ENCODE measurements around the gene CTBP2. TPM values are rescaled to one million over a fixed set of nuclear protein-coding genes. Genes with fewer than 3 reads are reported as not detected.

CTBP2 gene
- total and polyA plus RNA-seq, 10 of the 15 experiments (the other 5 are each of a cell fraction or from before 2014, with no cell fraction given), result 0.02 to 0.72 (median 0.06) TPM; not detected in 2

DNA sequence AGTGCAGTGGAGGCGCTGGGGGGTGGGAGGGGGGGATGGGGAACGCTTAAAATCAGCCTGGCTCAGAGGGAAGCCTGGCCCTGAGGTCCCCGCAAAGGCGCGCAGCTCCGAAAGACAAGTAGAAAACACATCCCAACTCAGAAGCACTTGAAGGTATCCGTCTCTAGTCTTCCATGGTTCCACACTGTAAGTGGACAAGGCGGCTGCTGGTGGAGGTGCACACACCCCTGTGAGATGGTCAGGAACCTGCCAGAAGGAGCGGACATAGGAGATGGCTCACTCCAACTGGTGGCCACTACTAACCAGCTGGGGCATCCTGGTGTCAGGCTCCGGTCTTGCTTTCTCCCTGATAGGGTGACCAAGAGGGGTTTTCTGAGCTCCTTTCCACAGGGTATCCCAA is 41.7 kb downstream of the CTBP2 start:
- 0 out of 4 replicates have a peak, but pooled peaks cover 0 to 2% of the 10 kb centered on the region in 2 experiments for H3K27me3 ChIP-seq (replicated peaks in 1 of 2; ENCODE audit: control insufficient read depth in 2 of 2, insufficient read depth in 2 of 2, low read length in 1 of 2)
- ChIA-PET RAD21 (ENCODE audit: unreplicated experiment) (no interaction called here), CTCF (no interaction called here), POLR2A (no interaction called here), SMC1A (ENCODE audit: uncharacterized antibody, unreplicated experiment) (no interaction called here)
- H3K36me3 ChIP-seq (ENCODE audit: control insufficient read depth in 2 of 2, insufficient read depth in 2 of 2, low read length in 1 of 2), result no peaks in the 10 kb centered on the region
- no peaks in the 10 kb centered on the region for H4K20me1 ChIP-seq (ENCODE audit: control insufficient read depth, insufficient read depth)
- no peak overlapping the region for H3K9ac ChIP-seq (ENCODE audit: control insufficient read depth, insufficient read depth, low read length)
- FAIRE-seq (no peak), DNase-seq (ENCODE audit: low read depth, low spot score) (no peak), ATAC-seq (no peak)
- H3K9me3 ChIP-seq (replicated peaks; ENCODE audit: control insufficient read depth, insufficient read depth, low read length), result no peaks in the 10 kb centered on the region
- BruUV-seq (replicated peaks), result no TSS peak
- no peaks in the 10 kb centered on the region for H3K79me2 ChIP-seq (ENCODE audit: control insufficient read depth, insufficient read depth, low read length)
- no peak for TF ChIP-seq ETV6 (conservative IDR thresholded peaks at IDR 0.05 in 1 of 2, IDR thresholded peaks at IDR 0.05 in 1 of 2; ENCODE audit: borderline replicate concordance in 1 of 2, low read depth in 1 of 2)
- intact Hi-C loops (cut with micrococcal nuclease; ENCODE audit: unreplicated experiment), result no loop called here
- H3K4me1 ChIP-seq (ENCODE audit: control insufficient read depth, insufficient read depth, low read length), result no peaks in the 10 kb centered on the region
- H3K4me3 ChIP-seq, result no peak overlapping the region
- no peak overlapping the region for H3K4me2 ChIP-seq (ENCODE audit: control insufficient read depth, insufficient read depth)
- in situ Hi-C loops (cut with MboI), result no loop called here
- H3K27ac ChIP-seq (ENCODE audit: control insufficient read depth, insufficient read depth), result no peak overlapping the region
- WGBS (ENCODE audit: insufficient coverage, insufficient replicate concordance, low lambda C conversion rate, missing lambda C conversion rate), result 56% methylated on average over 9 of the region's 10 CpGs
- no peak overlapping the region for H2AFZ ChIP-seq (ENCODE audit: control insufficient read depth, low read depth, low read length)

DNA sequence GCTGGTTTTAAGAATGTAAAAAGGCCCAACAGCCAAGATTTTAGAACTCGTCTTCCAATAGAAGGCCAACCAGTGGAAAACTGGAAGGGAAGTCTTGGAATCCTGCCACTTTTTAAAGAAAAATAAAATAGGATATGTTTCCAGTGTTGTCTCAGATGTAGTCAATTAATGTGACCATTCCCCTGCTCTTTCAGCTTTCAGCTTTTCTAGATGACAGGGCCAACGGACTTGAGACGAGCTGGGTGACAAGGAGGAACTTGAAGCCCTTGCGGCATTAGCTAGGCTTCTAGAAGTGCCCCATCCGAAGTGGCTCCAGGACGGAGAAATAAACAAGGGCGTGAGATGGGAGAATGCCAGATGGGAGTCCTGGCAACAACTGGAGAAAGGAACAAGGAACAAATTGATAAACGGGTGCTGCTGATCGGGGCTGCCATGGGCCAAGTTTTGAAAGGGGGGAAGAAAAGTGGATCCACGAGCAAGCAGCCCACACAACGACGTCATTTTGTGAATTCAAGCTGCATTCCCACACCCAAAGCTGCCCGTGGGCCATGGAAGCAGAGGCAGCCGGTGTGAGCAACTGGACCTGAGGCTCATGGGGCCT is 42.3 kb downstream of the CTBP2 start:
- ChIA-PET RAD21 (ENCODE audit: unreplicated experiment) (no interaction called here), SMC1A (ENCODE audit: uncharacterized antibody, unreplicated experiment) (interaction anchor here (1.6 kb wide), 1 partner anchor 21 kb away, joined by 3 read pairs; no protein-coding TSS in a partner anchor), POLR2A (no interaction called here), CTCF (no interaction called here)
- H3K79me2 ChIP-seq (ENCODE audit: control insufficient read depth, insufficient read depth, low read length), result no peaks in the 10 kb centered on the region
- no peaks in the 10 kb centered on the region for H3K9me3 ChIP-seq (replicated peaks; ENCODE audit: control insufficient read depth, insufficient read depth, low read length)
- no peak overlapping the region for H3K4me2 ChIP-seq (ENCODE audit: control insufficient read depth, insufficient read depth)
- H3K4me3 ChIP-seq, result no peak overlapping the region
- H3K27ac ChIP-seq (ENCODE audit: control insufficient read depth, insufficient read depth), result no peak overlapping the region
- no peaks in the 10 kb centered on the region for H3K4me1 ChIP-seq (ENCODE audit: control insufficient read depth, insufficient read depth, low read length)
- in situ Hi-C loops (cut with MboI) (no loop called here), intact Hi-C loops (cut with micrococcal nuclease; ENCODE audit: unreplicated experiment) (no loop called here)
- 29% methylated on average over 14 of the region's 14 CpGs for WGBS (ENCODE audit: insufficient coverage, insufficient replicate concordance, low lambda C conversion rate, missing lambda C conversion rate)
- no peaks in the 10 kb centered on the region for H3K36me3 ChIP-seq (ENCODE audit: control insufficient read depth in 2 of 2, insufficient read depth in 2 of 2, low read length in 1 of 2)
- H2AFZ ChIP-seq (ENCODE audit: control insufficient read depth, low read depth, low read length), result no peak overlapping the region
- H3K27me3 ChIP-seq (replicated peaks in 1 of 2; ENCODE audit: control insufficient read depth in 2 of 2, insufficient read depth in 2 of 2, low read length in 1 of 2), result 0 out of 4 replicates have a peak, but pooled peaks cover 0 to 2% of the 10 kb centered on the region in 2 experiments
- BruUV-seq (replicated peaks), result no TSS peak
- DNase-seq (ENCODE audit: low read depth, low spot score), result no peak
- H3K9ac ChIP-seq (ENCODE audit: control insufficient read depth, insufficient read depth, low read length), result no peak overlapping the region
- no peaks in the 10 kb centered on the region for H4K20me1 ChIP-seq (ENCODE audit: control insufficient read depth, insufficient read depth)
- no peak for FAIRE-seq
- no peak for ATAC-seq
- TF ChIP-seq, protein P1, sequence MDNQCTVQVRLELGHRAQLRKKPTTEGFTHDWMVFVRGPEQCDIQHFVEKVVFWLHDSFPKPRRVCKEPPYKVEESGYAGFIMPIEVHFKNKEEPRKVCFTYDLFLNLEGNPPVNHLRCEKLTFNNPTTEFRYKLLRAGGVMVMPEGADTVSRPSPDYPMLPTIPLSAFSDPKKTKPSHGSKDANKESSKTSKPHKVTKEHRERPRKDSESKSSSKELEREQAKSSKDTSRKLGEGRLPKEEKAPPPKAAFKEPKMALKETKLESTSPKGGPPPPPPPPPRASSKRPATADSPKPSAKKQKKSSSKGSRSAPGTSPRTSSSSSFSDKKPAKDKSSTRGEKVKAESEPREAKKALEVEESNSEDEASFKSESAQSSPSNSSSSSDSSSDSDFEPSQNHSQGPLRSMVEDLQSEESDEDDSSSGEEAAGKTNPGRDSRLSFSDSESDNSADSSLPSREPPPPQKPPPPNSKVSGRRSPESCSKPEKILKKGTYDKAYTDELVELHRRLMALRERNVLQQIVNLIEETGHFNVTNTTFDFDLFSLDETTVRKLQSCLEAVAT (IDR thresholded peaks at IDR 0.05), result no peak
- TF ChIP-seq SUPT20H (IDR thresholded peaks at IDR 0.05; ENCODE audit: borderline replicate concordance, control insufficient read depth, low read depth, low read length), result no peak
- TF ChIP-seq, protein P2, sequence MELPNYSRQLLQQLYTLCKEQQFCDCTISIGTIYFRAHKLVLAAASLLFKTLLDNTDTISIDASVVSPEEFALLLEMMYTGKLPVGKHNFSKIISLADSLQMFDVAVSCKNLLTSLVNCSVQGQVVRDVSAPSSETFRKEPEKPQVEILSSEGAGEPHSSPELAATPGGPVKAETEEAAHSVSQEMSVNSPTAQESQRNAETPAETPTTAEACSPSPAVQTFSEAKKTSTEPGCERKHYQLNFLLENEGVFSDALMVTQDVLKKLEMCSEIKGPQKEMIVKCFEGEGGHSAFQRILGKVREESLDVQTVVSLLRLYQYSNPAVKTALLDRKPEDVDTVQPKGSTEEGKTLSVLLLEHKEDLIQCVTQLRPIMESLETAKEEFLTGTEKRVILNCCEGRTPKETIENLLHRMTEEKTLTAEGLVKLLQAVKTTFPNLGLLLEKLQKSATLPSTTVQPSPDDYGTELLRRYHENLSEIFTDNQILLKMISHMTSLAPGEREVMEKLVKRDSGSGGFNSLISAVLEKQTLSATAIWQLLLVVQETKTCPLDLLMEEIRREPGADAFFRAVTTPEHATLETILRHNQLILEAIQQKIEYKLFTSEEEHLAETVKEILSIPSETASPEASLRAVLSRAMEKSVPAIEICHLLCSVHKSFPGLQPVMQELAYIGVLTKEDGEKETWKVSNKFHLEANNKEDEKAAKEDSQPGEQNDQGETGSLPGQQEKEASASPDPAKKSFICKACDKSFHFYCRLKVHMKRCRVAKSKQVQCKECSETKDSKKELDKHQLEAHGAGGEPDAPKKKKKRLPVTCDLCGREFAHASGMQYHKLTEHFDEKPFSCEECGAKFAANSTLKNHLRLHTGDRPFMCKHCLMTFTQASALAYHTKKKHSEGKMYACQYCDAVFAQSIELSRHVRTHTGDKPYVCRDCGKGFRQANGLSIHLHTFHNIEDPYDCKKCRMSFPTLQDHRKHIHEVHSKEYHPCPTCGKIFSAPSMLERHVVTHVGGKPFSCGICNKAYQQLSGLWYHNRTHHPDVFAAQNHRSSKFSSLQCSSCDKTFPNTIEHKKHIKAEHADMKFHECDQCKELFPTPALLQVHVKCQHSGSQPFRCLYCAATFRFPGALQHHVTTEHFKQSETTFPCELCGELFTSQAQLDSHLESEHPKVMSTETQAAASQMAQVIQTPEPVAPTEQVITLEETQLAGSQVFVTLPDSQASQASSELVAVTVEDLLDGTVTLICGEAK (IDR thresholded peaks at IDR 0.05; ENCODE audit: borderline replicate concordance), result no peak
- TF ChIP-seq STAT3 (IDR thresholded peaks at IDR 0.05; ENCODE audit: low read depth, low read length), result no peak
- no peak for TF ChIP-seq SMAD5 (IDR thresholded peaks at IDR 0.05; ENCODE audit: low read depth)
- no peak for TF ChIP-seq CBX5 (IDR thresholded peaks at IDR 0.05; ENCODE audit: low read depth)
- TF ChIP-seq, protein P3, sequence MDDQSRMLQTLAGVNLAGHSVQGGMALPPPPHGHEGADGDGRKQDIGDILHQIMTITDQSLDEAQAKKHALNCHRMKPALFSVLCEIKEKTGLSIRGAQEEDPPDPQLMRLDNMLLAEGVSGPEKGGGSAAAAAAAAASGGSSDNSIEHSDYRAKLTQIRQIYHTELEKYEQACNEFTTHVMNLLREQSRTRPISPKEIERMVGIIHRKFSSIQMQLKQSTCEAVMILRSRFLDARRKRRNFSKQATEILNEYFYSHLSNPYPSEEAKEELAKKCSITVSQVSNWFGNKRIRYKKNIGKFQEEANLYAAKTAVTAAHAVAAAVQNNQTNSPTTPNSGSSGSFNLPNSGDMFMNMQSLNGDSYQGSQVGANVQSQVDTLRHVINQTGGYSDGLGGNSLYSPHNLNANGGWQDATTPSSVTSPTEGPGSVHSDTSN (IDR thresholded peaks at IDR 0.05; ENCODE audit: insufficient replicate concordance, low read depth, low read length), result no peak

Measured in GM12878 (cell line).